Right kidney (tissue), 1 donor: ENCODE measurements around the gene SLC2A3.
"Not testable (repeated sequence)": the region's sequence is repeated elsewhere in the genome, so short reads cannot be mapped to it uniquely, and the experiment has no call there.

Source experiments
- DNase-seq: peaks from one replicate; pipeline ENCODE4 v3.0.0-alpha.2; 2016

The SLC2A3 gene

GRCh38 chr12:7917392-7918267 lies 18.4 kb downstream of the SLC2A3 start:
- no peak for DNase-seq

- DNase-seq, result no peak
Measured at GRCh38 chr12:7916936-7917335, 19.1 kb downstream of the SLC2A3 start.

- peak; percentile 72 for DNase-seq
Measured at GRCh38 chr12:7915661-7916403, 20.2 kb downstream of the SLC2A3 start.

- DNase-seq, result not testable (repeated sequence)
Measured at GRCh38 chr12:7910106-7910505, 25.9 kb downstream of the SLC2A3 start.

- no peak for DNase-seq
Measured at GRCh38 chr12:7907009-7907408, 29.0 kb downstream of the SLC2A3 start.

- DNase-seq, result not testable (repeated sequence)
Measured at GRCh38 chr12:7906303-7906702, 29.7 kb downstream of the SLC2A3 start.

GRCh38 chr12:7905600-7906125 lies 30.3 kb downstream of the SLC2A3 start:
- peak; percentile 35 for DNase-seq

GRCh38 chr12:7905071-7905470 lies 30.9 kb downstream of the SLC2A3 start:
- DNase-seq, result peak; percentile 21

GRCh38 chr12:7902416-7902815 lies 33.6 kb downstream of the SLC2A3 start:
- not testable (repeated sequence) for DNase-seq

- DNase-seq, result no peak
Measured at GRCh38 chr12:7899755-7900154, 36.2 kb downstream of the SLC2A3 start.

GRCh38 chr12:7896726-7897125 lies 39.3 kb downstream of the SLC2A3 start:
- not testable (repeated sequence) for DNase-seq

GRCh38 chr12:7892186-7892980 lies 43.6 kb downstream of the SLC2A3 start:
- no peak for DNase-seq

GRCh38 chr12:7884689-7885088 lies 51.3 kb downstream of the SLC2A3 start:
- DNase-seq, result no peak

- DNase-seq, result not testable (repeated sequence)
Measured at GRCh38 chr12:7881736-7882120, 54.3 kb downstream of the SLC2A3 start.

GRCh38 chr12:7880952-7881735 lies 54.8 kb downstream of the SLC2A3 start:
- DNase-seq, result not testable (repeated sequence)

GRCh38 chr12:7879246-7879645 lies 56.7 kb downstream of the SLC2A3 start:
- DNase-seq, result no peak

GRCh38 chr12:7877420-7877819 lies 58.6 kb downstream of the SLC2A3 start:
- no peak for DNase-seq

GRCh38 chr12:7872566-7873319 lies 63.2 kb downstream of the SLC2A3 start, which contains the start of gene SLC2A14:
Gene SLC2A14 (minus strand): TSS chr12:7872915. CDS start chr12:7869880, 3,035 bp downstream.
- DNase-seq, result peak; percentile 43

- DNase-seq, result no peak
Measured at GRCh38 chr12:7870335-7870734, 65.7 kb downstream of the SLC2A3 start.
